NK-92 (cell line): ENCODE data around the gene BST2.

Experiments used
- DNase-seq: peaks from one replicate; lab custom pipeline; 2025; ENCODE audit not compliant: unreplicated experiment; lab: John Stamatoyannopoulos, UW

BST2 gene

GRCh38 chr19:17419621-17420474 lies 14.4 kb upstream of the BST2 start, which contains the start of gene MVB12A:
MVB12A (plus strand) TSS chr19:17420047; CDS start chr19:17420136, 89 bp downstream.
- peak; percentile 75 for DNase-seq

GRCh38 chr19:17419154-17419620 lies 13.8 kb upstream of the BST2 start:
- no peak for DNase-seq

- no peak for DNase-seq
Observed at GRCh38 chr19:17418710-17419109, 13.3 kb upstream of the BST2 start.

GRCh38 chr19:17415121-17415520 lies 9.7 kb upstream of the BST2 start:
- no peak for DNase-seq

GRCh38 chr19:17414097-17414496 lies 8.7 kb upstream of the BST2 start:
- no peak for DNase-seq

GRCh38 chr19:17411801-17412200 lies 6.4 kb upstream of the BST2 start:
- no peak for DNase-seq

GRCh38 chr19:17409990-17410389 lies 4.6 kb upstream of the BST2 start:
- DNase-seq: no peak

- no peak for DNase-seq
Observed at GRCh38 chr19:17406887-17407196, 1.4 kb upstream of the BST2 start.

- DNase-seq: no peak
Observed at GRCh38 chr19:17406046-17406886, 836 bp upstream of the BST2 start.

- DNase-seq: no peak
Observed at GRCh38 chr19:17404621-17405249, 695 bp downstream of the BST2 start.

GRCh38 chr19:17404015-17404414 lies 1.4 kb downstream of the BST2 start:
- no peak for DNase-seq

GRCh38 chr19:17402982-17403855 lies 2.2 kb downstream of the BST2 start:
- DNase-seq: no peak

- DNase-seq: no peak
Observed at GRCh38 chr19:17401628-17402027, 3.8 kb downstream of the BST2 start.

GRCh38 chr19:17398902-17399527 lies 6.4 kb downstream of the BST2 start:
- no peak for DNase-seq

GRCh38 chr19:17394891-17395415 lies 10.5 kb downstream of the BST2 start:
- no peak for DNase-seq

GRCh38 chr19:17393914-17394313 lies 11.5 kb downstream of the BST2 start, which contains the start of gene CCDC194:
CCDC194 (minus strand) TSS chr19:17394196; CDS start chr19:17394158, 38 bp downstream.
- DNase-seq: no peak

- no peak for DNase-seq
Observed at GRCh38 chr19:17393002-17393401, 12.4 kb downstream of the BST2 start.

- DNase-seq: no peak
Observed at GRCh38 chr19:17391371-17392151, 13.9 kb downstream of the BST2 start.
